K562 (cell line): ENCODE measurements around the gene PBRM1. TPM values are rescaled to one million over a fixed set of nuclear protein-coding genes. Genes with fewer than 3 reads are reported as not detected.

ENCODE experiments used
- ATAC-seq: fragments of 200-7000 bp; cut with Tn5 transposase; 3 replicates; pipeline ENCODE4 v1.9.1; 2020; ENCODE audit warnings: moderate library complexity
- BruUV-seq: library from RNA; stranded (reverse); fragments of 400-500 nt; replicated peaks from 2 replicates; lab custom pipeline; 2021; lab: Mats Ljungman, UMichigan
- CTCF ChIA-PET: fragments of 300-600 bp; formaldehyde crosslinking; extraction: SDS; loops from one replicate; lab custom pipeline; 2021; ENCODE audit warnings: low intra/inter-chr PET ratio; lab: Yijun Ruan, JAX
- POLR2A ChIA-PET: fragments of 300-600, 350-650 bp; sonication (Branson Sonifier 250); formaldehyde crosslinking; extraction: SDS; loops from one replicate; lab custom pipeline; 2021; ENCODE audit warnings: antibody characterized with exemption, inconsistent platforms; lab: Yijun Ruan, JAX
- DNase-seq, 4 experiments: peaks; one replicate each; pipeline versions ENCODE4 v3.0.0 to v3.0.0-alpha.2; 2011 to 2018; ENCODE audit warnings: low spot score in 3 of 4, mixed read lengths in 3 of 4; ENCODE audit errors: extremely low read depth in 1 of 4
- FAIRE-seq: peaks from 2 replicates; lab custom pipeline; 2011; peaks lifted over from hg19 to GRCh38; lab: Jason Lieb, UNC
- H2AFZ ChIP-seq: 2 replicates; pipeline ENCODE4 v1.6.0; 2011; ENCODE audit warnings: low read depth, low read length, control low read depth, inconsistent platforms
- H3K27ac ChIP-seq: fragments of 200-600 bp; 3 replicates; pipeline ENCODE4 v1.8.0; 2011; ENCODE audit warnings: low read depth, mild to moderate bottlenecking, control low read depth, inconsistent platforms, low read length, moderate library complexity, mixed read lengths; ENCODE audit errors: extremely low read depth
- H3K27me3 ChIP-seq, 2 experiments: fragments of 300-600 bp in 1 of 2; 2 replicates in 1 of 2; 3 replicates in 1 of 2; pipeline versions ENCODE4 v1.6.0 to v1.8.0; 2011; ENCODE audit warnings: inconsistent platforms in 2 of 2, low read length in 2 of 2, mild to moderate bottlenecking in 1 of 2, mixed read lengths in 1 of 2, moderate library complexity in 1 of 2; ENCODE audit not compliant: control insufficient read depth in 2 of 2, insufficient read depth in 2 of 2
- H3K36me3 ChIP-seq: fragments of 300-600 bp; 3 replicates; pipeline ENCODE4 v1.8.0; 2011; ENCODE audit warnings: mild to moderate bottlenecking, low read length, inconsistent platforms; ENCODE audit not compliant: control insufficient read depth, insufficient read depth
- H3K4me1 ChIP-seq, 2 experiments: fragments of 200-600 bp in 1 of 2; replicated peaks in 1 of 2; 2 replicates in 1 of 2; 3 replicates in 1 of 2; pipeline versions ENCODE4 v1.5.1 to v1.8.0; 2011; ENCODE audit warnings: inconsistent platforms in 2 of 2, low read length in 2 of 2, mild to moderate bottlenecking in 1 of 2, mixed read lengths in 1 of 2, moderate library complexity in 1 of 2; ENCODE audit not compliant: control insufficient read depth in 2 of 2, insufficient read depth in 2 of 2
- H3K4me2 ChIP-seq: 2 replicates; pipeline ENCODE4 v1.6.1; 2011; ENCODE audit warnings: low read length, control low read depth, inconsistent platforms, mixed read lengths; ENCODE audit not compliant: insufficient read depth
- H3K4me3 ChIP-seq: fragments of 200-600 bp; sonication (generic), shearing (Covaris generic); 2 replicates; pipeline ENCODE4 v1.5.1; 2016; ENCODE audit warnings: control low read depth, inconsistent platforms
- H3K79me2 ChIP-seq: fragments of 200-600 bp; 3 replicates; pipeline ENCODE4 v1.8.0; 2011; ENCODE audit warnings: low read length, inconsistent platforms; ENCODE audit not compliant: control insufficient read depth, insufficient read depth
- H3K9ac ChIP-seq, 2 experiments: 2 replicates each; pipeline versions ENCODE4 v1.6.0 to v1.6.1; 2011; ENCODE audit warnings: low read depth in 2 of 2, low read length in 2 of 2, control low read depth in 1 of 2, inconsistent platforms in 1 of 2, mild to moderate bottlenecking in 1 of 2, mixed read lengths in 1 of 2; ENCODE audit not compliant: insufficient read depth in 1 of 2
- H3K9me1 ChIP-seq: one replicate; pipeline ENCODE4 v1.6.0; 2011; ENCODE audit warnings: inconsistent platforms, mild to moderate bottlenecking, low read length, moderate library complexity; ENCODE audit not compliant: control insufficient read depth, insufficient read depth
- H3K9me3 ChIP-seq: replicated peaks from 2 replicates; pipeline ENCODE4 v1.5.1; 2011; ENCODE audit warnings: low read depth, low read length, inconsistent platforms; ENCODE audit not compliant: control insufficient read depth, insufficient read depth
- H4K20me1 ChIP-seq: replicated peaks from 2 replicates; pipeline ENCODE4 v1.6.1; 2011; ENCODE audit warnings: low read length, inconsistent platforms, mixed read lengths; ENCODE audit not compliant: control insufficient read depth, insufficient read depth
- POLR2A ChIP-seq: fragments of 450-650 bp; conservative IDR thresholded peaks from 2 replicates; pipeline ENCODE4 v1.6.1; 2016
- WGBS: fragments of 100-300 bp; shearing (Covaris generic); methylation state at CpG from one replicate; pipeline ENCODE4 v1.1.6; 2016; ENCODE audit warnings: low coverage, mixed read lengths; ENCODE audit not compliant: insufficient coverage; ENCODE audit errors: missing lambda C conversion rate; 5-methylcytosine and 5-hydroxymethylcytosine counted together
- in situ Hi-C: fragments of 300-500 bp; cut with MboI; formaldehyde crosslinking; loops from 4 replicates; pipeline ENCODE4 v1.15.0; 2018; ENCODE audit warnings: inconsistent platforms, mixed read lengths
- intact Hi-C: fragments of 100-400 bp; cut with micrococcal nuclease; formaldehyde crosslinking; loops from 2 replicates; pipeline ENCODE4 v1.14.2; 2022
- polyA plus RNA-seq, 8 experiments: library from polyadenylated mRNA; depleted of rRNA in 4 of 8; stranded (reverse) in 5 of 8; unstranded in 3 of 8; fragments of >200 nt; fragmentation: Nextera tagmentation in 2 of 8; fragmentation: Illumina TruSeq in 1 of 8; extraction: Ambion mirVana in 2 of 8; extraction: Trizol in 1 of 8; gene quantifications; 2 replicates each; pipeline versions ENCODE4 v1.2.1 to v1.2.3, GENCODE V29; 2011 to 2014; ENCODE audit warnings: inconsistent platforms in 1 of 8, missing spikeins in 1 of 8
- total RNA-seq, 7 experiments: library from RNA; depleted of rRNA in 6 of 7; stranded (reverse); fragments of >200 nt in 6 of 7; fragmentation: Illumina TruSeq in 2 of 7; extraction: Trizol in 2 of 7; gene quantifications; 2 replicates each; pipeline versions ENCODE4 v1.2.1 to v1.2.3, GENCODE V29; 2011 to 2021; ENCODE audit warnings: low replicate concordance in 1 of 7
- TF ChIP-seq, protein P1 (sequence below): fragments of 450-650 bp; formaldehyde crosslinking; IDR thresholded peaks from 2 replicates; pipeline ENCODE4 v1.4.0; 2020; ENCODE audit warnings: mild to moderate bottlenecking, moderate library complexity

The PBRM1 gene
- total and polyA plus RNA-seq, 9 of the 15 experiments (the other 6 are each of a cell fraction or from before 2014, with no cell fraction given): 3.9 to 31.8 (median 19.0) TPM

DNA sequence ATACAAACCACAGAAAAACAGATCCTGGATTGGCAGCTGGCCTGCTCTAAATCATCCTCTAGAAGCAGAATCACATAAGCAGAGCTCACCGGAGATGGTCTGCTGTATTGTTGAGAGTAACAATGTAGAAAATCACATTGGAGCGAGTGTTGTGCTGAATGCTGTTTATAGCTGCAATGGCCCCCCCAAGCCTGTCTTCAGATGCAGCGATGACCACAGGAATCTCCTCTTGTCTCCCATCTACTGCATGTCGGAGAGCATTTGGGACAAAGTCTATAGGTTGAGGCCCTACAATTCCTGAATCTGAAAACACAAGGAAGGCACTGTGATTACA is 11.9 kb upstream of the PBRM1 start:
- no peaks in the 10 kb centered on the region for H3K9me3 ChIP-seq
- no peak overlapping the region for H2AFZ ChIP-seq
- BruUV-seq: no TSS peak
- H3K27me3 ChIP-seq: no peaks in the 10 kb centered on the region
- peaks cover 8% of the 10 kb centered on the region for H4K20me1 ChIP-seq
- in situ Hi-C loops (no loop called here), intact Hi-C loops (no loop called here)
- H3K4me3 ChIP-seq: no peak overlapping the region
- no peak overlapping the region for H3K4me2 ChIP-seq
- 89% methylated on average over 3 of the region's 4 CpGs for WGBS
- peaks cover 2% of the 10 kb centered on the region; the same call in 1 of the 3 replicates for H3K79me2 ChIP-seq
- TF ChIP-seq, protein P1, sequence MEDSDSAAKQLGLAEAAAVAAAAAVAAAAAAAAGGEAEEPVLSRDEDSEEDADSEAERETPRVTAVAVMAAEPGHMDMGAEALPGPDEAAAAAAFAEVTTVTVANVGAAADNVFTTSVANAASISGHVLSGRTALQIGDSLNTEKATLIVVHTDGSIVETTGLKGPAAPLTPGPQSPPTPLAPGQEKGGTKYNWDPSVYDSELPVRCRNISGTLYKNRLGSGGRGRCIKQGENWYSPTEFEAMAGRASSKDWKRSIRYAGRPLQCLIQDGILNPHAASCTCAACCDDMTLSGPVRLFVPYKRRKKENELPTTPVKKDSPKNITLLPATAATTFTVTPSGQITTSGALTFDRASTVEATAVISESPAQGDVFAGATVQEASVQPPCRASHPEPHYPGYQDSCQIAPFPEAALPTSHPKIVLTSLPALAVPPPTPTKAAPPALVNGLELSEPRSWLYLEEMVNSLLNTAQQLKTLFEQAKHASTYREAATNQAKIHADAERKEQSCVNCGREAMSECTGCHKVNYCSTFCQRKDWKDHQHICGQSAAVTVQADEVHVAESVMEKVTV (CRISPR knock-in tag): no peak
- peak; percentile 17; the same call in 1 of the 2 replicates for TF ChIP-seq POLR2A
- ChIA-PET POLR2A (interaction anchor here (1.2 kb wide), 1 partner anchor 8 kb away, joined by 5 read pairs; no protein-coding TSS in a partner anchor), CTCF (no interaction called here)
- no peak overlapping the region for H3K9ac ChIP-seq
- no peak for FAIRE-seq
- peaks cover 58% of the 10 kb centered on the region for H3K36me3 ChIP-seq
- H3K4me1 ChIP-seq: peaks cover 0 to 14% of the 10 kb centered on the region in 2 experiments; a peak in 2 of 5 replicates
- DNase-seq: no peak
- no peak overlapping the region for H3K27ac ChIP-seq
- H3K9me1 ChIP-seq: no peaks in the 10 kb centered on the region
- ATAC-seq: no peak
